Measurements from ENCODE around the gene FGF8. TPM values are rescaled to one million over a fixed set of nuclear protein-coding genes. Genes with fewer than 3 reads are reported as not detected.

Gene FGF8
- total RNA-seq, result not detected in 2 replicates

GRCh38 chr10:101775273-101776160 lies at the start of gene FGF8:
Gene FGF8 (minus strand): TSS chr10:101776114. CDS start chr10:101775900, 214 bp downstream.

GRCh38 chr10:101818119-101818871 lies 42.4 kb upstream of the FGF8 start, which contains the start of gene OGA:
Gene OGA (minus strand): TSS chr10:101818444. CDS start chr10:101818022, 422 bp downstream.

GRCh38 chr10:101782811-101783735 lies 7.2 kb upstream of the FGF8 start, which contains the start of gene NPM3:
Gene NPM3 (minus strand): TSS chr10:101783446. CDS start chr10:101783390, 56 bp downstream.

Other genes with a start within 250 kb of the FGF8 start
- gene POLL, start 187.9 kb downstream of the FGF8 start, total RNA-seq, result 14.3 and 14.6 TPM in 2 replicates
- 43.1 and 52.2 TPM in 2 replicates for gene DPCD, start 187.8 kb downstream of the FGF8 start, total RNA-seq
- gene FBXW4, start 80.9 kb downstream of the FGF8 start, total RNA-seq, result 9.6 and 12.0 TPM in 2 replicates
- 133 and 157 TPM in 2 replicates for gene NPM3, start 7.3 kb upstream of the FGF8 start, total RNA-seq
- 43.6 and 44.2 TPM in 2 replicates for gene OGA, start 42.3 kb upstream of the FGF8 start, total RNA-seq
- gene KCNIP2, start 67.7 kb upstream of the FGF8 start, total RNA-seq, result not detected in 2 replicates

All from mammary microvascular endothelial cell (primary cell).